Chondrocyte (in vitro differentiated cells): ENCODE results near the gene ANO2. TPM values are rescaled to one million over a fixed set of nuclear protein-coding genes. Genes with fewer than 3 reads are reported as not detected.

ENCODE experiments used
- DNase-seq: peaks from one replicate; pipeline ENCODE4 v3.0.0; 2021; ENCODE audit warnings: mixed read lengths, low spot score
- H3K27ac Mint-ChIP-seq: one replicate; pipeline ENCODE4 v1.8.0; 2021; ENCODE audit warnings: mild to moderate bottlenecking, moderate library complexity, mixed read lengths; ENCODE audit not compliant: unreplicated experiment
- H3K27me3 Mint-ChIP-seq: 2 replicates; pipeline ENCODE4 v1.8.0; 2021; ENCODE audit warnings: low read depth, mixed read lengths
- H3K36me3 Mint-ChIP-seq: 2 replicates; pipeline ENCODE4 v1.8.0; 2021; ENCODE audit warnings: low read depth, mixed read lengths
- H3K4me1 Mint-ChIP-seq: 2 replicates; pipeline ENCODE4 v1.8.0; 2021; ENCODE audit warnings: low read depth, mild to moderate bottlenecking, mixed read lengths
- H3K4me3 Mint-ChIP-seq: one replicate; pipeline ENCODE4 v1.8.0; 2021; ENCODE audit warnings: mild to moderate bottlenecking, moderate library complexity, mixed read lengths; ENCODE audit not compliant: unreplicated experiment
- H3K9me3 Mint-ChIP-seq: 2 replicates; pipeline ENCODE4 v1.8.0; 2021; ENCODE audit warnings: low read depth, mixed read lengths
- total RNA-seq: library from RNA; stranded (reverse); gene quantifications from 3 replicates; pipeline ENCODE4 v1.2.1, GENCODE V29; 2021
- TF ChIP-seq, protein P1 (sequence below): fragments of 200-600 bp; sonication (generic); IDR thresholded peaks from 2 replicates; pipeline ENCODE4 v1.5.0; 2021; ENCODE audit warnings: antibody characterized with exemption, mild to moderate bottlenecking, moderate library complexity

Gene ANO2
- total RNA-seq, 1 donor from 2014 or later = 0.47 TPM

DNA sequence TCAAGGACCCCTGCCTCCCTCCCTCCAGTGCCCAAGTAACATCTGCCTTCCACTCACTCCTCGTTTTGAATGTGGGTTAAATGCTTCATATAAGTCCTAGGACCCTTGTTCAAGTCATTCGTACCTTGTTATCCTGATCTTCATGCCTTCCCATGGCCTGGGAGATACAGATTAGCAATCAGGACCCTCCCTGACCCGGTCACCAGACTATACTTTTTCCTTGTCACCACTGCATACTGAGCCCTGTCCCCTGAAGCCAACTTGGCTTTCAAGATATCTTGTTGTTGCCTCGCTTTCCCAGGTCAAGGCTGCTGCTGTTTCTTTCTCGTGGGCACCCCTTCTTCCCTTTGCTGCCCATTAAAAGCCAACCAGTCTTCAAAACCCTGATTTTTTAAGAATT lies 208.5 kb downstream of the ANO2 start:
- TF ChIP-seq, protein P1, sequence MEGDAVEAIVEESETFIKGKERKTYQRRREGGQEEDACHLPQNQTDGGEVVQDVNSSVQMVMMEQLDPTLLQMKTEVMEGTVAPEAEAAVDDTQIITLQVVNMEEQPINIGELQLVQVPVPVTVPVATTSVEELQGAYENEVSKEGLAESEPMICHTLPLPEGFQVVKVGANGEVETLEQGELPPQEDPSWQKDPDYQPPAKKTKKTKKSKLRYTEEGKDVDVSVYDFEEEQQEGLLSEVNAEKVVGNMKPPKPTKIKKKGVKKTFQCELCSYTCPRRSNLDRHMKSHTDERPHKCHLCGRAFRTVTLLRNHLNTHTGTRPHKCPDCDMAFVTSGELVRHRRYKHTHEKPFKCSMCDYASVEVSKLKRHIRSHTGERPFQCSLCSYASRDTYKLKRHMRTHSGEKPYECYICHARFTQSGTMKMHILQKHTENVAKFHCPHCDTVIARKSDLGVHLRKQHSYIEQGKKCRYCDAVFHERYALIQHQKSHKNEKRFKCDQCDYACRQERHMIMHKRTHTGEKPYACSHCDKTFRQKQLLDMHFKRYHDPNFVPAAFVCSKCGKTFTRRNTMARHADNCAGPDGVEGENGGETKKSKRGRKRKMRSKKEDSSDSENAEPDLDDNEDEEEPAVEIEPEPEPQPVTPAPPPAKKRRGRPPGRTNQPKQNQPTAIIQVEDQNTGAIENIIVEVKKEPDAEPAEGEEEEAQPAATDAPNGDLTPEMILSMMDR = no peak
- no peaks in the 10 kb centered on the region for H3K27me3 Mint-ChIP-seq
- no peak overlapping the region for H3K27ac Mint-ChIP-seq
- no peak overlapping the region for H3K4me3 Mint-ChIP-seq
- DNase-seq = no peak
- no peaks in the 10 kb centered on the region for H3K4me1 Mint-ChIP-seq
- no peaks in the 10 kb centered on the region for H3K36me3 Mint-ChIP-seq
- no peaks in the 10 kb centered on the region for H3K9me3 Mint-ChIP-seq

- no peak overlapping the region for H3K4me3 Mint-ChIP-seq
- H3K36me3 Mint-ChIP-seq = no peaks in the 10 kb centered on the region
- TF ChIP-seq, protein P1 = no peak
- no peaks in the 10 kb centered on the region for H3K4me1 Mint-ChIP-seq
- H3K27me3 Mint-ChIP-seq = no peaks in the 10 kb centered on the region
- H3K27ac Mint-ChIP-seq = no peak overlapping the region
- no peak for DNase-seq
- H3K9me3 Mint-ChIP-seq = no peaks in the 10 kb centered on the region
Observed at GRCh38 chr12:5736016-5736415, 209.0 kb downstream of the ANO2 start.

- Mint-ChIP-seq H3K4me3 (no peak overlapping the region), H3K9me3 (no peaks in the 10 kb centered on the region), H3K4me1 (no peaks in the 10 kb centered on the region), H3K27me3 (no peaks in the 10 kb centered on the region), H3K27ac (no peak overlapping the region), H3K36me3 (no peaks in the 10 kb centered on the region)
- DNase-seq = no peak
- TF ChIP-seq, protein P1 = no peak
Observed at GRCh38 chr12:5733916-5734315, 211.1 kb downstream of the ANO2 start.

DNA sequence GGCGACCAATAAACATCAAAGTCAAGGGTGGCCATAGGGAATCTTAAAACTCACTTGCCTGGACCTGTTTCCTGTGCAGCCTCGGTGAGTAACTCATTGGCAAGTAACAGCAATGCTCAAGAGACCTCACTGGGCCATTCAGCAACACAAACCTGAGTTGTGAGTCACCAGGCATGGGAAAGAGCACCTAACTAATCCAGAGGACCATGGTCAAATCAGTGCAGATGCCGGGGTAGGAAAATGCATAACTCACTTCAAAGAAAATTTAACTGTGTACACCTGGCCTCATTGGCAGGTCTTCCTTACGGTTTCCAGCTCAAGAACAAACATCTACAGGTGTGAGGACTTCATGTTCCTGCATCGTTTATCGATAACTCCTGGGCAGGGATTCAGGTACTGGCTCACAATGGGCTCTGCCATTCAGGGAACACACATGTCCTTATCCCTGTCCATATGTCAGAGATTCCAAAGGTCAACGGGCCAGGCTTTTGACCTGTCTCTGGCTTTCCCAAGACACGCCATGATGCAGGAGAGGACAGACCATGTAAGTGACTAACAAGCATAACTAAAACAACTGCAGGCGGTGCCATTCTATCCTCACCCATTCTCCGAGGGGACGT lies 211.8 kb downstream of the ANO2 start:
- Mint-ChIP-seq H3K4me1 (no peaks in the 10 kb centered on the region), H3K27ac (no peak overlapping the region)
- no peak for DNase-seq

GRCh38 chr12:5730962-5731361 lies 214.1 kb downstream of the ANO2 start:
- H3K27me3 Mint-ChIP-seq = no peaks in the 10 kb centered on the region
- no peak overlapping the region for H3K27ac Mint-ChIP-seq
- H3K9me3 Mint-ChIP-seq = no peaks in the 10 kb centered on the region
- no peak overlapping the region for H3K4me3 Mint-ChIP-seq
- H3K36me3 Mint-ChIP-seq = no peaks in the 10 kb centered on the region
- no peak for DNase-seq
- no peaks in the 10 kb centered on the region for H3K4me1 Mint-ChIP-seq
- TF ChIP-seq, protein P1 = no peak

More for the DNA sequence above, 211.8 kb downstream of the ANO2 start:
- no peaks in the 10 kb centered on the region for H3K9me3 Mint-ChIP-seq
- no peaks in the 10 kb centered on the region for H3K36me3 Mint-ChIP-seq
- TF ChIP-seq, protein P1 = no peak
- no peak overlapping the region for H3K4me3 Mint-ChIP-seq
- no peaks in the 10 kb centered on the region for H3K27me3 Mint-ChIP-seq
